HG02852 (cell line): ENCODE measurements around the gene LRMDA.

Source experiments
- ATAC-seq: cut with Tn5 transposase; IDR thresholded peaks from one replicate; pipeline ENCODE4 v1.9.1; 2021; ENCODE audit warnings: mild to moderate bottlenecking, moderate library complexity; ENCODE audit not compliant: unreplicated experiment

The LRMDA gene

DNA sequence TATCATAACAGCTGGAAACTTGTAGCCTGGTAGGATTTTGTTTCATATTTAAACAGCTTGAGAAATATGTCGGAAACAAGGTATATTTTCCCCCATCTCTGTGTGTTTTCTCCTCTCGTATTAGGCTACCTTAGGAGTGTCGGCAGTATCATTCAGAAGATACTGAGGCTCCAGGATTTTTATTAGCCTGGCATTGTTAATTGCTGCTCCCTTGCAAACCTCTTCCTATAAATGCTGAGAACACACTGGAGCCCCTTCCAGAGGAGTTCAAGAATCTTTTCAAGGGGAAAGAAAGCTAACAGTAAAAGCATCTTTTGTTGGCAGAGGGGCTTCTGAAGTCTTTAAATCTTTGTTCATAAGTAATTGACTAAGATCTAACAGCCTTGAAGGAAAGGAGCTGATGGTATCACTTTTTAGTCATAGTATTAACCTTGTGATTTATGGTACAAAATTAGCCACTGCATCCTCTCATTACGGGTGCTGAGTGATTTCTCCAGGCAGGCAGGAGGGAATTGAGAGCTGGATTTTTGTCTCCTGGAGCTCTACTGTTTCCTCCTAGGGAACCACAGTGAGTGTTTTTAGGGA is 998.7 kb downstream of the LRMDA start:
- ATAC-seq: no peak

DNA sequence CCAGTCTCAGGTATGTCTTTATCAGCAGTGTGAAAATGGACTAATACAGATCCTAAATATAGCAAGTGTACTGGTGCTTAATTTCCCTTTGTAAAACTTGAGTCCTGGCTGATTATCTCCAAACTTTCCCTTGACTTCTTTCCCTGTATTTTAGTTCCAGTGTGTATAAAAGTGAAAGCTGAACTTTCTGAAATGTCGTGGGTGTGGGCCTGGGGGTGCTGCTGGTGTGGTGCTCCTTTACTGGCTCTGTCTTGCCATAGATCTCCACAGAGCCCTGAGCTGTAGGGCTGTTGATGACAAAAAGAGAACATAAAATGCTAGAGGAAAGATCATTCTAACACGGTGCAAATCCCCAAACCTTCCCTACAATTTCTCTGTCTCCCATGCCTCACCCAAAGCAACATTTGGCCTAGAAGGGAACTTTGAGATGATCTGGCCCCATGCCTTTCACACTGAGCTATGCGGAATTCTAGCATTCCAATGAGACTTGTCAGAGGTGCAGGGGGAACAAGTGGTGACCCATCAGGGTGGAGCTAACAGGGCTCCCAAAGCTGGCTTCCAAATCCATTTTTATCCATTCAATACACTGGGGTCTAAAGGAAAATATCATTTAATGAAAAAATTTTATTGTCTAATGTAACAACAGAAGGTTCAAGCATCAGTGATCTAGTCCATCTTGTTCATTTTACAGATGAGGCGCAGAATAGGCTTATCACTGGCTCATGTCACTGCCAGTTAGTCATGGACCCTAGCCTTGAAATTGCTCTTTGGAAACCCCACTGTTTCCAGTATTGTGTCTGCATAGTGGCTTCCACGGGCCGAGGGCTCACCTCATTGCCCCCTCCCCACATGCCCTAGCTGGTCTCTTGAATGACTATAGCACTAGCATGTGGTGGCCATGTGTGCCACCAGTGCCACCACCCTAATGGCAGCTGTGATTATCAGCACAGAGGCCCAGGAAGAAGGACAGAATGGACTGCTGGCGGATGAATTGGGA is 1000.9 kb downstream of the LRMDA start:
- ATAC-seq: no peak

DNA sequence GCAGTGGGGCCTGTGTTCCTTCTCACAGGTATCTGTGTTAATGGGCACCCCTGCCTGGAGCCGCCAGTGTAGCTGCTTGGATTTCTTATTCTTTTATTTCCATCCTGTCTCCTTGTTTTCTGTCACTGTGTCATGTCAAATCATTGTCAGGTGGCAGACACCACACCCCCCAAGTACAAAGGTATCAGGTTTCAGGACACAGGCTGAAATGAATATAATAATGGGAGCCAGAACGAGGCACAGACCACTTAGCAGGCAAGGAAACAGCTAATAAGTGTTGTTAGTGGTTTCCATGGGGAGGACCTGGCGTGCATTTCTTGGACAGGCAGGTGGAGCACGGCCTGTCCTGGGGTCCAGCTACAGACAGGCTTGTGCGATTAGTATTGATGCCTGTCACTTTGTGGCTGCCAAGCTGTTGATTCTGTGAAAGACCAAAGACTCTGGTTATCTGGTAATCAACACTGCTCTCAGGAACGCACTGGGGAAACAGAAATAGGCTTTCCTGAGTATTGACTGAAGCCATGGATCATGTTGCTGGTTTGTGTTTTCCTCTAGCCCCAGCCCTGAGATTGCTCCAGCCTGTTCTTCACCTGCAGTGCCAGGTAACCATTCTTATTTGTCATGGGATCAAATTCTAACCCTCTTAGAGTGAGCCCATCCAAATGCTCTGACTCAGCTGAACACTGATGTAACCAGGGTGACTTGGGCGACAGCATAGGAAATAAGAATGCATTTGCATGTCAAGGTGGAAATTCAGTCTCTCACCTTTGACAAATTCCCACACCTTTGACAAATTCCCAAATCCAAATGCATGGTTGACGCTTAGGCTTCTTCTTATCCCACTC is 1002.0 kb downstream of the LRMDA start:
- ATAC-seq: no peak

DNA sequence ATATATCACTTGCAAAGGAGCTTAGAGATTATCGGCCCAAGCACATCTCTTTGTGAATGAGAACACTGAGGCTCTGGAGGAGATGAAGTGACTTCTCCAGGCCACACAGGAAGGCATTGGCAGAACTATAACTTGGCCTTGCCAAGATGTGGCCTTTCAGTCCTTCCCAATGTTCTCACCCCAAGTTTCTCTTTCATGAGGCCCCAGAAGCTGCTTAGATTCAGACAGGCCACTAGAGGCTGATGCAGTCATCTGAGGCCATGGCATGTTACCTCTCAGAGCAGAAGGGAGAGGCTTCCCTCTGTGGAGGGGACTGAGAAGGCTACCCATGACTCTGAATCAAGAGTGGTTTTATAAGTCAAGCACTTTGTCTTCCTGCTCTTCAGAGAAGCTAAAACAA is 1003.7 kb downstream of the LRMDA start:
- no peak for ATAC-seq

DNA sequence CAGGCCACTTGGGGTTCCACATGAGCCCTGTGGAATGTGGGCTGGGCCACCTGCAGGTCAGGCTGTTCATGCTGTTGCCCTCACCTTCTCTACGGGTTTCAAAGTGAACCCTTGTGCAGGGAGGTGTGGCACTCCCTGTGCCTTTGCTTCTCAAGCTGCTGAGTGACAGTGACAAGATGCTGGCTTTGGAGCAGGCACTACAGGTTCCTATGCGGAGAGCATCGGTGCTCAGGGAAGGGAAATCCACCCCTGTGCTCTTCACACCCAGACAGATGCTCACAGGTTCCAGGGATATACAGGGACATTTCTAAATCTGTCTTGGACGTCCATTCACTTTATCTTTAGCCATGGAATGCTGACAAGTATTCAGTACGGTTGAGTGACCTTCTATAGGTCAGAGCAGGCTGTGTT is 1005.0 kb downstream of the LRMDA start:
- no peak for ATAC-seq

DNA sequence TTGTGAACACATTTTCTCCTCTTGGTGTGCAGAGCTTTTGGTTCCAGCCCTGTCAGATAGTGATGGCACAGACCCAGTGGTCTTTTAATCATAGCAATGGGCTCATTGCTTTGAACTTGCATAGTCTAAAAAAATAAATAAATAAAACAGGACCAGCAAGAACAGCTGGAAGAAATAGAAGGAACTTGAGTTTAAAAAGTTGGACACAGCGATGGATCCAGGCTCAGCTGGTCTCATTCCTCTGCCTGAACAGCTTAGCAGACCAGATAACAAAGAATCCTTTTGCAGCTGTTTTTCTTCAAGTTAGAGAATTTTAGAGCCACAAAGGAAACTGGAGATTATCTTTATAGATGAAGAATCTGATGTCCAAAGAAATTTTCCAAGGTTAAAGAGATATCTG is 1005.6 kb downstream of the LRMDA start:
- ATAC-seq: no peak

DNA sequence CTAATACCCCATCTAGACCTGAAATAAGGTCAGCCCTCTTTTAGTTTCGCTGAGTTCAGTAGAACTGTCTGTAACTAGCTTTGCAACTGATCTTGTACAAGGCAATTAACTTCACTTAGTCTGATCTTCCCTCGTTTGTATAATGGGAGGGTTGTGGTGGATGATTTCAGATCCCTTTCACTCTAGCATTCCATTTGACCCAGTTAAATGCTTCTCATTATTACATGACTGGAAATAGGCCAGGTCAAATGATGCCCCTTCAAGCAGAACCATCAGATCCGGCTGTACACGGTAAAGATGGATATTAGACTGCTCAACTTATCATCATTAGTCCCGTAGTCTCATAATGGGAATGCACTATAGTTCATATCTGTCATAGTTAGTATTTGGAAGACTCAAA is 1009.0 kb downstream of the LRMDA start:
- ATAC-seq: no peak

DNA sequence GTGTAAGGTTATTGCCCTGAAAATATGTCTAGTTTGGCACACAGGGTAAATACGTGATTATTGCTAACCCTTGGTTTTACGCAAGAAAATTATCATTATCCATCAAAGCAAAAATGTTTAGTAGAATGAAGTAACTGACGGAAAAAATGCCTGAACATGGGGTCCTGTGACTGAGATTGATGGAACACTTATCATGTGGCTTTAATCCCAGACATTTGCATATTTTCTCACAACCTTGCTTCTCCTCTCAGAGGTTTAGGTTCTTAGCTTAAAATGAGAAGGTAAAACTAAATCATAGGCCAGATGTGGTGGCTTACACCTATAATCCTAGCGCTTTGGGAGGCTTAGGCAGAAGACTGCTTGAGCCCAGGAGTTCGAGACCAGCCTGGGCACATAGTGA is 1010.7 kb downstream of the LRMDA start:
- ATAC-seq: no peak

DNA sequence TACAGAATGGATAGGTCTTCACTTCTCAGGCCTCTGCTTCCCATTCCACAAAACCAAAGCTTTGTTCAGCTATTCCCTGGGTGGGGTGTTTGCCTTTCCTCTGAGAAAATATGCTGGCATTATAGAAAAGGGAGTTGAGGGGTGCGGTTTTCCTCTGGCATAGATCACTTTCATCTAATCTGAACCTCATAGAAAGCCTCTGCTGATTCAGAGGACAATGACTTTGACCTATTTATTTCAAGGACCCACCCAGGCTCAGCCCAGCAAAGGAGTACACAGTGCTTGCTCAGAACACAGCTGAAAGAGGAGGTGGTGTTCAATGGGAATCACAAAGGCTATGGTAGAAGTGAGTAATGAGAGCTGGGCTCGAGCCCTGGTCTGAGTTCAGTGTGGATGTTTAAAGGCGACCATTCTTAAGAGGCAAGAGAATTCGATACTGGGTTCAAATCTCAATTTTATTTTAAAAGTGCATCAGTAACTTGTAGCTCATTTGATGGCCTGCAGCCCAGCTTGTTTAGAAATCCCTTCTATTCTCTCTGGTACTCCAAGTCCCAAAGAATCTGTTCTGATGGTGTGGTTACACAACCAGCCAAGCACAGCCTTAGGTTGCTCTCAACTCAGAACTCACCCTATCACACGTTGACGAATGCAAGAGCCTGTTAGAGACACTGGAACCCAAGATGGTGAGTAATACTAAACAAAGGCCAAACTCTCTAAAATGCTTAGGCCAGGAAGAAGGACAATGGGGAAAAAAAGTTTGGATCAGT is 1012.8 kb downstream of the LRMDA start:
- no peak for ATAC-seq

DNA sequence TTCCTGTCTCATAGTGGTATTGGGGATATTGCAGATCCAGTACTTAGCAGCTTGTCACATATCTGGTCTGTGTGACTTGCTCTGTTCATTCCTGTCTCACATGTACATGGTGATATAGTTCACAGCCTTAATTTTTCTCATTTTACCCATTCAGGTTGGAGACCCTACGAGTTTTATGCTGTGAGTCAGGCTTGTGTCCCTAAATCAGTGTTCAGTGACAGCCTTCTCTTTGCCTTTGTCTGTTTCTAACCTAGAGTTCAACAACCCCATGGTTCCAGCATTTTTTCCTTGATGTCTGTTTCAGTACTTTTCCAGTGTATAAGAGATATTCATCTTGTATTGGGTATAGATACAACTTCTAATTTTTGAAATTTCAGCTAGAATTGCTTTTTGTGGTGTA is 1016.2 kb downstream of the LRMDA start:
- ATAC-seq: no peak

DNA sequence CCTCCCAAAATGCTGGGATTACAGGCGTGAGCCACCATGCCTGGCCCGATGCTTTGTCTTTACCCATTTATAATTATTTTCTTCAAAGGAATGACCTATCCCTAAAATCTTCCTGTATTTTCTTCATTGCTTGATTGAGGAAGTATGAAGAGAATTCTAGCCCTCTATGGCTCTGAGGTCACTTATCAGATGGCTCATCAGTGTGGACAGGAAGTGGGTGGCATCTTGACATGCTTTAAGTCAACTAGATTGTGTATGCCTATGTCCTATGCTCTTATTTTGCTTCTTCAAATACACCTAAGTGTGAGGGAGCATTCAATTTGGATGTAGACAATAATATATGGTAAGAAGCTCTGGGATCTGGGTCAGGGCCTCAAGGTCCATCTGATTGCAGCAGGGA is 1020.5 kb downstream of the LRMDA start:
- no peak for ATAC-seq

DNA sequence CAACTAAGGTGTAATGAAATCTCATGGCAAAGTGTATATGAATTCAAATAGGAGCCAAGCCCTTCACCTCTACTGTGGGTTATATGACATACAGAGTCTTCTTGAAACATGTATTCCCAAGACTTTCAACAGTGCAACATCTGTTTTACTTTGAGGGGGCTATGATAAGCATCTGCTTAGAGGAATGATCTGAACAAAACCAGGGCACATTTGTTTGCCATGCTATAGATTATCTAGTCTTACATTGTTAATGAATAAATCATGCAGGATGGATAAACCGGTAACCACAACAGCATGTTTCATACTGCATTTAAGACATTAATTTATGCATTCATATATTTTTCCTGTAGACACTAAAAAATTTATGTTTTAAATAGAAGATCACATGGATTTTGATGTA is 1021.9 kb downstream of the LRMDA start:
- ATAC-seq: no peak

DNA sequence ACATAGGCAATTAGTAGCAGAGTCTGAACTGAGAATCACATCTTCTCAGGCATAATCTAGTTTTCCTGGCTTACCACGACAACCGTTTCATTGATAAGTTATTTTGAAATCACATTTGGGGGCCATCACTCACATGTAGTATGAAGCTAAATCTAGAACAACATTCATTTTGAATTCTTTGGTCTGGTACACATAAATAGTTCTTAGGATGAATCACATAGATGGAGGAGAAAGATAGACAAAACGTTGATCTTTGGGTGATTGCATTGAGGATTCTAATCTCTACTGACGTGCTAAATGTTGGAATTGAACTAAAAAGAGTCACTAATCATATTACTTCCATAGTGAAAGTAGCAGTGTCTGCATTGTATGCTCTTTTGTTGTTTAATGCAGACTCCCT is 1022.6 kb downstream of the LRMDA start:
- ATAC-seq: no peak

DNA sequence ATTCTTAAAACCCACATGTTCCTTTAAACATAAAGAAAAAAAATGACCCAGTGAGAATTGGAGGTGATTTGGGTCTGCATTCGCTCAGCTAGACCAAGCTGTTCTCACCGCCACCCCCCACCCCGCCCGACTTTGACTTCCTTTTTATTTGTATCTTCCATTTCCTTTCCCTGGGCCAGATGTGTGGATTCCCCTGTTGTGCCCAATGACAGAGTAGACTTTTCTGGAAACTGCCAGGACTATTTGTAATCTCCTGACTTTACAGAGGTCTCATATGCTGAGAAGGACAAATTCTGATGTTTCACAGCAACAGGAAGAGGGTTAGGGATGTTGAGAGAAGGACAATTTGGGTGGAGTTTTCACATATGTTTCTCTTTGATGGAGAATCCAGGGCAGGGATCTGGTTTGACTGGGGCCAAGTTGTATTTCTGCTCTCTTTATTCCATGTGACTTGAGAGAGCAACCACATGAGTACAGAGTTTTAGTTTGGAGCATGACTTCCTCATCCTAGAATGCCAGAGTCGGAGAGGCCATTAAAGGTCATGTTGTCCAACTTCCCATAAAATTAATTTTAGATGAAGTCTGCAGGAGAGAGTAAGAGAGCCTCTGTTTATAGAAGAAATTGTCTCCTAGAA is 1023.2 kb downstream of the LRMDA start:
- no peak for ATAC-seq

DNA sequence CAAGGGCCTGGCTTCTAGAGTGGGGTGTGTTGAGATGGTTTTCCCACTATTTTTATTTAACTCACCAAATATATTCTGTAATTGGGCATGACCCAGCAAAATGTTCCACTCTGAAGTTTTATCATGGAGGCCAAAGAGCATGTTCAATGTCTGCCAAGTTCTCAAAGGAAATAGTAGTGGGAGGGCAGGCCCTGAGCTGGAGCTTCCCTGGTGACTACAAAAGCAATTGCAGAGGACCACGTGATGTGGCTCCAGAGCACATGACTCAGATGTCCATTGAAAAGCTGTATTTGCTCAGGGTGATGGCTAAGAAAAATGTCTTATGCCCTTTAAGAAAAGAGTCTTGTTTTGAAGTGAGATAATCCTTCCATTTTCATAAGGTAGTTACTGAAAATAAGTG is 1024.8 kb downstream of the LRMDA start:
- no peak for ATAC-seq

DNA sequence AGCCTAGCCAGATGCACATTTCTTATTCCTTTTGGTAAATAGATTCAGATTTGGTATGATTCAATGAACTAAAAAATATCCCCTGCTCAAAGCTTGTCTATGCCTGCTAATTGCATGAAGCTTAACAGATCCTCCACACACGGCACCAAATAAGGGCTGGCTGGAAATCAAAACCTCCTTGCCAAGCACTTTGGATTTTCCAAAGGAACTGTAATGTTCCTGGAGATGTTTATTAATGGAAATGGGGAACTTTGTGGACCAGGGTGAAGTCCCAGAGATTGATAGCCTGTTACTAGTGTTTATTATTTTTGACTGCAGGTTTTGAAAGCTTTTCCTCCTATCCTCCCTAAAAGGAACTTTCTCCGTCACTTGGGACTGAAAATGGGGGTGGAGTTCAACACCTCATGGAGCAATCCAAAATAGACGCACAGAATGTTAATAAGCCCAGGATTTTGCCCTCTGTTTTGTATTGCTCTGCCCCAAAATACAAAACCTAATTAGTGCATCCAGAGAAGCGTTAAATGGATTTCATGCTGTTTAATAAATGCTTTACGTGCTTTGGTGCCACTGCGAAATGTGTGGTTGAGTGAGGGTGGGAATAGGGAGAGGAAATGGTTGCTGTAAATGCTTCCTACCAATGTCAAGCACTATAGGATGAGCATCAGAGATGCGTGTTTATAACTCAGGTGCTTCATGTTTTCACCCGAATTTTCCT is 1027.7 kb downstream of the LRMDA start:
- ATAC-seq: no peak

DNA sequence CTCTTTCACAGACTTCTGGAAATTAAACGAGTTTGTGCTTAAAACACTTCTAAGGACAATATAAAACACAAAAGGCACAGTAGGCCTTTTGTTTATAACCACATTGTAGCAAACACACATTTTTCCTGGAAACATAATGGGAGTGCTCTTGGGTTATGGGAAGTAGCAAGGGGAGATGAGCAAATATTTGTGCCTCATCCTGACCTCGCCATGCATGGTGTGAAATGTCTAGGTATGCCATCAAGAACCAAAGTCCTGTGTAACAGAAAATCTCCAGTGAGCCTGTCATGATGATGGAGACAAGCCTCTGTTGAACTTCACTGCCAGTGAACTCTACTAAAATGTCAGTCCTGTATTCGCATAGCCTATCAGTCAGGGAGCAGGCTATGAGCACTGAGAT is 1029.6 kb downstream of the LRMDA start:
- no peak for ATAC-seq

DNA sequence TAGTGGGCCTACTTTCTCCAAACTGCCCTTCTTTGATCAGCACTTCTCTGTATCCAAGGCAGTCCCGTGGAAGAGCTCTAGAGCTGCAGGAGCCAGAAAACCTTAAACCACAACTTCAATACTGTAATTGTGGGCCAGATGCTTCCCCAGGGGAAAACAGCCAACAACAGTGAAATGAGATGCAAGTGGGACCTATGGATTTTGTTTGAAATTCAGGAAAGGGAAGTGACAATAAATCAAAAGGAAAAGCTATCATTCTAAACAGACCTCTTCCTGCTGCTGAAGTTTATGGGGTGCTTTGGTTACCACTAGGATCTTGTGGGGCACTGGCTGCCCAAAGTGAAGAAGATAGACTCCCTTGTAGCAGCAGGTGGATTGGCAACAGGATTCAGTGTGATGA is 1031.7 kb downstream of the LRMDA start:
- no peak for ATAC-seq

DNA sequence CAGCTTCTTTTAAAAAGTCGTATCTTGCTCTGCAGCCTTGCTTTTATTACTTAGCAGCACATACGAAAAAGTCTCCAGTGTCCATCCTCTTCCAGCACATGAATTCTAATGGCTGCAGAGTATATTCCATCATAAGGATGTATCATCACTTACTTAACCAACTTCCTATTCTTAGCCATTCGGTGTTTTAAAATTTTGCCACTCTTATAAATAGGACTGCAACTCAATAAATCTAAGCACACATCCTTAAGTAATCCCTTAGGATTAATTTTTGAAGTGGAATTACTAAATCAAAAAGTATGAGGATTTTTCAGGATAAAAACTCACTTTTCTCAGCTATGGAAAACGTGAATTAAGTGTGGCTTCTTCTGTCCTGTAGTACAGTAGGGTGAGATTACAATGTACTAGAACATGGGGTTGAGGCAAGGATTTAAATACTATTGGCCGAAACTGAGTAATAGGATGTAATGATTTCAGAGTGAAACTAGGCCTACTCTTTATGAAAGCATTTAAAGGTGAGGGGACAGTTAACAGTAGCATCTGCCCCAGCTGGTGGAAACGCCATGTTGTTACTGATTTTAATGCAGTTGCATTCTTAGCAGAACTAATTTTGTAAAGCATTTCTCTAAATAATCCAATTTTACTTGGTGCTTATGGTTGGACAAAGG is 1035.5 kb downstream of the LRMDA start:
- ATAC-seq: no peak
